Measurements from ENCODE around the gene PABPC3. TPM values are rescaled to one million over a fixed set of nuclear protein-coding genes. Genes with fewer than 3 reads are reported as not detected.

PABPC3 gene
- total RNA-seq, 1 donor from 2014 or later, result 0.45 TPM

- H3K4me2 ChIP-seq (ENCODE audit: low read length), result no peak overlapping the region
- no peaks in the 10 kb centered on the region for H3K4me1 ChIP-seq (ENCODE audit: insufficient read depth, low read length)
- H3K4me3 ChIP-seq (ENCODE audit: insufficient read depth, low read depth, low read length), result no peak overlapping the region
- H3K4me1 Mint-ChIP-seq (ENCODE audit: low read depth, unreplicated experiment), result no peaks in the 10 kb centered on the region
- no peak overlapping the region for H2AFZ ChIP-seq (ENCODE audit: low read depth, low read length)
- no peak overlapping the region for H3K4me3 Mint-ChIP-seq (ENCODE audit: unreplicated experiment)
- no peaks in the 10 kb centered on the region for H3K9me3 ChIP-seq (ENCODE audit: insufficient read depth, low read depth, low read length)
- FAIRE-seq, result no peak
- no peaks in the 10 kb centered on the region for H3K79me2 ChIP-seq (ENCODE audit: insufficient read depth, low read length)
- no peak for TF ChIP-seq CTCF (IDR thresholded peaks at IDR 0.05; ENCODE audit: insufficient read depth, low read depth, low read length)
- TF ChIP-seq EZH2 (IDR thresholded peaks at IDR 0.05; ENCODE audit: insufficient read depth, low read length), result no peak
- DNase-seq (ENCODE audit: low read depth), result no peak
- H3K36me3 Mint-ChIP-seq (ENCODE audit: low read depth, unreplicated experiment), result no peaks in the 10 kb centered on the region
- no peaks in the 10 kb centered on the region for H3K36me3 ChIP-seq (ENCODE audit: insufficient read depth, low read length)
- H4K20me1 ChIP-seq (ENCODE audit: insufficient read depth, low read length), result no peaks in the 10 kb centered on the region
- no peak overlapping the region for H3K9ac ChIP-seq (ENCODE audit: low read length)
- peaks cover 2% of the 10 kb centered on the region for H3K27me3 ChIP-seq (ENCODE audit: insufficient read depth, low read length)
- no peak overlapping the region for H3K27ac Mint-ChIP-seq (ENCODE audit: unreplicated experiment)
- H3K9me3 Mint-ChIP-seq (ENCODE audit: unreplicated experiment), result peaks cover 8% of the 10 kb centered on the region
- H3K27ac ChIP-seq (ENCODE audit: low read depth, low read length), result no peak overlapping the region
- no peaks in the 10 kb centered on the region for H3K27me3 Mint-ChIP-seq (ENCODE audit: low read depth, unreplicated experiment)
Observed at GRCh38 chr13:25059958-25060357, 36.0 kb upstream of the PABPC3 start.

DNA sequence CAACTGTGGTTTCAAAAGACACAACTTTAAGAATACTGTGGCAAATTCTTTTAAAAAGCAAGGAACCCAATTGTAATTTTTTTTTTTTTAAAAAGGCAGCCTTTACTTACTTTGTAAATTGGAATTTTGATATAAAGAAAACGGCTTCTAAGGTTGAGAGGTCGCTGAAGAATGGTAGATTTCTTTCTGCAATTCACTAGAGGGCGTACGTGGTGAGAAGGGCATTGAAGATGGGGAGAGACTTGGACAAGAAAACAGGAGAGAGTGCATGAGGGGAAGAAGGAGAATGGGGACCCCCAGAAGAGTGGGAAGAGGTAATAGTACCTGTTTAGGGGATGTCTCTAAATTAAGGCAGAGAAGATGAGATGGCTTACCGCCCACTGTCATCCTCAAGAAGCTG, 33.5 kb upstream of the PABPC3 start:
- Mint-ChIP-seq H3K4me3 (ENCODE audit: unreplicated experiment) (no peak overlapping the region), H3K36me3 (ENCODE audit: low read depth, unreplicated experiment) (no peaks in the 10 kb centered on the region), H3K9me3 (ENCODE audit: unreplicated experiment) (peaks cover 8% of the 10 kb centered on the region), H3K4me1 (ENCODE audit: low read depth, unreplicated experiment) (no peaks in the 10 kb centered on the region), H3K27me3 (ENCODE audit: low read depth, unreplicated experiment) (no peaks in the 10 kb centered on the region), H3K27ac (ENCODE audit: unreplicated experiment) (no peak overlapping the region)
- Histone ChIP-seq H3K4me2 (ENCODE audit: low read length) (no peak overlapping the region), H3K36me3 (ENCODE audit: insufficient read depth, low read length) (no peaks in the 10 kb centered on the region), H3K4me3 (ENCODE audit: insufficient read depth, low read depth, low read length) (no peak overlapping the region), H3K9me3 (ENCODE audit: insufficient read depth, low read depth, low read length) (no peaks in the 10 kb centered on the region), H3K9ac (ENCODE audit: low read length) (no peak overlapping the region), H3K27me3 (ENCODE audit: insufficient read depth, low read length) (peaks cover 2% of the 10 kb centered on the region), H3K79me2 (ENCODE audit: insufficient read depth, low read length) (no peaks in the 10 kb centered on the region), H2AFZ (ENCODE audit: low read depth, low read length) (no peak overlapping the region), H4K20me1 (ENCODE audit: insufficient read depth, low read length) (no peaks in the 10 kb centered on the region), H3K4me1 (ENCODE audit: insufficient read depth, low read length) (no peaks in the 10 kb centered on the region), H3K27ac (ENCODE audit: low read depth, low read length) (no peak overlapping the region)
- DNase-seq (ENCODE audit: low read depth) (no peak), FAIRE-seq (no peak)
- no peak for TF ChIP-seq CTCF (IDR thresholded peaks at IDR 0.05; ENCODE audit: insufficient read depth, low read depth, low read length)
- TF ChIP-seq EZH2 (IDR thresholded peaks at IDR 0.05; ENCODE audit: insufficient read depth, low read length), result no peak

DNA sequence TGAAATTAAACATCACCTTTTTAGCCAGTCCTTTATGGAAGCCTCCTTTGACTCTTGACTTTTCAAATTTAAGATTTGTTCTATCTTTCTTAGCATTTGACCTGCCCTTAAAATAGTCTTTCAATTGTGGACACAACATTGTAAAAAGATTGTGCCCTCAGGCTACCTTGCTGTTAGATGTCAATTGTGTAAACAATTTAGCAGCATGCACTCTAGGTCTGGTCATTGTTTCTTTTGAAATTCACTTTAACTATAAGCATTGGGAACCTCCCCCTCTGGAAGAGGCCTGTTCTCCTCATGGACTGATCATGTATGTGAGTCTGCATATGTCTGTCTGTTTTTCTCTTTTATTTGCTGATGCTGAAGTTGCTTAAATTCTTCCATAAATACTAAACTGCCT, 31.5 kb upstream of the PABPC3 start:
- Mint-ChIP-seq H3K27ac (ENCODE audit: unreplicated experiment) (no peak overlapping the region), H3K9me3 (ENCODE audit: unreplicated experiment) (peaks cover 6% of the 10 kb centered on the region)
- no peak for FAIRE-seq

More for the DNA sequence above, 31.5 kb upstream of the PABPC3 start:
- H3K27me3 ChIP-seq (ENCODE audit: insufficient read depth, low read length), result peaks cover 2% of the 10 kb centered on the region
- no peak overlapping the region for H3K4me2 ChIP-seq (ENCODE audit: low read length)
- no peak overlapping the region for H3K9ac ChIP-seq (ENCODE audit: low read length)
- TF ChIP-seq CTCF (IDR thresholded peaks at IDR 0.05; ENCODE audit: insufficient read depth, low read depth, low read length) (no peak), EZH2 (IDR thresholded peaks at IDR 0.05; ENCODE audit: insufficient read depth, low read length) (no peak)
- Mint-ChIP-seq H3K4me1 (ENCODE audit: low read depth, unreplicated experiment) (no peaks in the 10 kb centered on the region), H3K36me3 (ENCODE audit: low read depth, unreplicated experiment) (no peaks in the 10 kb centered on the region), H3K4me3 (ENCODE audit: unreplicated experiment) (no peak overlapping the region), H3K27me3 (ENCODE audit: low read depth, unreplicated experiment) (peaks cover 2% of the 10 kb centered on the region)
- no peak overlapping the region for H2AFZ ChIP-seq (ENCODE audit: low read depth, low read length)
- no peaks in the 10 kb centered on the region for H3K9me3 ChIP-seq (ENCODE audit: insufficient read depth, low read depth, low read length)
- no peak for DNase-seq (ENCODE audit: low read depth)
- no peaks in the 10 kb centered on the region for H3K79me2 ChIP-seq (ENCODE audit: insufficient read depth, low read length)
- H3K4me1 ChIP-seq (ENCODE audit: insufficient read depth, low read length), result no peaks in the 10 kb centered on the region
- H3K36me3 ChIP-seq (ENCODE audit: insufficient read depth, low read length), result no peaks in the 10 kb centered on the region
- H3K4me3 ChIP-seq (ENCODE audit: insufficient read depth, low read depth, low read length), result no peak overlapping the region
- no peaks in the 10 kb centered on the region for H4K20me1 ChIP-seq (ENCODE audit: insufficient read depth, low read length)
- H3K27ac ChIP-seq (ENCODE audit: low read depth, low read length), result no peak overlapping the region

All from astrocyte (in vitro differentiated cells and primary cell).